GM12892 (cell line): ENCODE data around the gene MICAL3.

Source experiments
- POLR2A ChIP-seq: IDR thresholded peaks from 2 replicates; pipeline ENCODE4 v1.6.1; 2011; ENCODE audit warnings: low read depth, low read length, control low read depth
- POLR2AphosphoS5 ChIP-seq: IDR thresholded peaks from 2 replicates; pipeline ENCODE4 v1.6.1; 2011; ENCODE audit warnings: low read depth, low read length, control low read depth

DNA sequence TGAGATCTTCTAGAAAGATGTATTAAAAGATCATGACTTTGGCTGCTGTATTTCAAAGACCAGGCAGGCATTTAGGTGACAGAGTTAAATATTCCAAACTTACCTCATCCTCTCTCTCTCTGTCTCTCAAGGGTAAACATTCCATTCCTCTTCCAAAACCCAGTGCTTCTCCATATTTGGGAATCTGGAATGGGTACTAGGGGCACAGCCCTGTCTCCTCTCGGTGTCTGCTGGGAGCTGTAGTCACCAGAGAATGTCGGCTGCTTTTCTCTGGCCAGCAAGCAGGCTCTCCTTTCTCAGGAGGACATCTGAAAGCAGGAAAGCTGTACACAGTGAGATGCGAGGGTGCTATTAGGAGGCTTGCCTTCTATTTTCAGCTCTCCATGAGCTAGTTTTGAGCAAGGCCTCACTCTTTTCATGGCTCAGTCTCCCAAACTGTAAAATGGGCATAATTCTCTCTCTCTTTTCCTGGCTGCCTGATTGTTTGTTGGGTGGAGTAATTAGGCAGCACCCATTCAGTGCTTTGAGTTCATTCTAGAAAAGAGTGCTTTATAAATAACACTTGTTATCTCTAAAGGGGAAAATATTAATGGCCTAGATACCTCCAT is 44.1 kb upstream of the MICAL3 start:
- TF ChIP-seq POLR2A (no peak), POLR2AphosphoS5 (no peak)
